Measurements from ENCODE around the gene SLC25A51.
"Not testable (repeated sequence)": the region's sequence is repeated elsewhere in the genome, so short reads cannot be mapped to it uniquely, and the experiment has no call there.

Gene SLC25A51

DNA sequence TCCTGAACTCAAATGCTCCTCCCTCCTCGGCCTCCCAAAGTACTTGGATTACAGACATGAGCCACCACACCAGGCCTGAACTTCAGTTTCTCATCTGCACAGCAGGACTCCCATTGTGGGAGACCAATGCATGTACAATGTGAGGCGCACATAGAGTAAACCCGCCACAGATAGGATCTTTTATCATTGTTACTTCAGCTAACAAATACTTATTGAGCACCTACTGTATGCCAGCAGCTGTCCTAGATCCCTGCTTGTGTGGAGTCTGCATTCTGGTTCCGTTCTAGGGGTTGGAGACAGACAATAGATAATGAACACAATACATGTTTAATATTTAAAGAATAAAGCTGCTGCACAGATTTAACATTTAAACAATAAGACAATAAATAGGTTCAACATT is 6.3 kb upstream of the SLC25A51 start:
- H3K9me2 ChIP-seq (replicated peaks; ENCODE audit: low read depth, low read length), result no peaks in the 10 kb centered on the region
- no peaks in the 10 kb centered on the region for H3K9me3 ChIP-seq (ENCODE audit: insufficient read depth, low read depth, low read length)
- H3K79me2 ChIP-seq (ENCODE audit: insufficient read depth, low read length), result no peaks in the 10 kb centered on the region
- no peak overlapping the region for H3K4me2 ChIP-seq (ENCODE audit: low read depth, low read length, poor library complexity, severe bottlenecking)
- H3K9ac ChIP-seq (ENCODE audit: low read depth, low read length, poor library complexity, severe bottlenecking), result no peak overlapping the region
- no peaks in the 10 kb centered on the region for H3K36me3 ChIP-seq (ENCODE audit: insufficient read depth, low read length)
- no peaks in the 10 kb centered on the region for H3F3A ChIP-seq (ENCODE audit: low read depth)
- no peak overlapping the region for H2AFZ ChIP-seq (ENCODE audit: low read length)
- no peak overlapping the region for H3K4me3 ChIP-seq (ENCODE audit: low read length, poor library complexity, severe bottlenecking)
- H4K20me1 ChIP-seq (ENCODE audit: insufficient read depth, low read length, poor library complexity, severe bottlenecking), result no peaks in the 10 kb centered on the region
- TF ChIP-seq, protein P1, sequence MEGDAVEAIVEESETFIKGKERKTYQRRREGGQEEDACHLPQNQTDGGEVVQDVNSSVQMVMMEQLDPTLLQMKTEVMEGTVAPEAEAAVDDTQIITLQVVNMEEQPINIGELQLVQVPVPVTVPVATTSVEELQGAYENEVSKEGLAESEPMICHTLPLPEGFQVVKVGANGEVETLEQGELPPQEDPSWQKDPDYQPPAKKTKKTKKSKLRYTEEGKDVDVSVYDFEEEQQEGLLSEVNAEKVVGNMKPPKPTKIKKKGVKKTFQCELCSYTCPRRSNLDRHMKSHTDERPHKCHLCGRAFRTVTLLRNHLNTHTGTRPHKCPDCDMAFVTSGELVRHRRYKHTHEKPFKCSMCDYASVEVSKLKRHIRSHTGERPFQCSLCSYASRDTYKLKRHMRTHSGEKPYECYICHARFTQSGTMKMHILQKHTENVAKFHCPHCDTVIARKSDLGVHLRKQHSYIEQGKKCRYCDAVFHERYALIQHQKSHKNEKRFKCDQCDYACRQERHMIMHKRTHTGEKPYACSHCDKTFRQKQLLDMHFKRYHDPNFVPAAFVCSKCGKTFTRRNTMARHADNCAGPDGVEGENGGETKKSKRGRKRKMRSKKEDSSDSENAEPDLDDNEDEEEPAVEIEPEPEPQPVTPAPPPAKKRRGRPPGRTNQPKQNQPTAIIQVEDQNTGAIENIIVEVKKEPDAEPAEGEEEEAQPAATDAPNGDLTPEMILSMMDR (conservative IDR thresholded peaks at IDR 0.05; ENCODE audit: low read length), result no peak
- no peak for TF ChIP-seq EZH2phosphoT487 (IDR thresholded peaks at IDR 0.05; ENCODE audit: borderline replicate concordance)
- no peaks in the 10 kb centered on the region for H3K27me3 ChIP-seq (ENCODE audit: insufficient read depth, low read length, poor library complexity, severe bottlenecking)
- no peaks in the 10 kb centered on the region for H3K4me1 ChIP-seq (ENCODE audit: insufficient read depth, low read length, poor library complexity, severe bottlenecking)

DNA sequence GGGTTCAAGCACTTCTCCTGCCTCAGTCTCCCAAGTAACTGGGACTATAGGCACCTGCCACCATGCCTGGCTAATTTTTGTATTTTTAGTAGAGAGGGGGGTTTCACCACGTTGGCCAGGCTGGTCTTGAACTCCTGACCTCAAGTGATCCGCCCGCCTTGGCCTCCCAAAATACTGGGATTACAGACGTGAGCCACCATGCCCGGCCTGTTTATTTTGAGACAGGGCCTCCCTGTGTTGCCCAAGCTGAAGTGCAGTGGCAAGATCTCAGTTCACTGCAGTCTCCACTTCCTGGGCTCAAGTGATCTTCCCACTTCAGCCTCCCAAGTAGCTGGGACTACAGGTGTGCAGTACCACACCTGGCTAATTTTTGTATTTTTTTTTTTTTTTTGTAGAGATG is 5.9 kb upstream of the SLC25A51 start:
- not testable (repeated sequence) for H3K27me3 ChIP-seq (ENCODE audit: insufficient read depth, low read length, poor library complexity, severe bottlenecking); H3K36me3 ChIP-seq (ENCODE audit: insufficient read depth, low read length); H2AFZ ChIP-seq (ENCODE audit: low read length); H3K4me2 ChIP-seq (ENCODE audit: low read depth, low read length, poor library complexity, severe bottlenecking); H3K4me1 ChIP-seq (ENCODE audit: insufficient read depth, low read length, poor library complexity, severe bottlenecking); H3K9ac ChIP-seq (ENCODE audit: low read depth, low read length, poor library complexity, severe bottlenecking); H3F3A ChIP-seq (ENCODE audit: low read depth); H3K4me3 ChIP-seq (ENCODE audit: low read length, poor library complexity, severe bottlenecking); H3K9me3 ChIP-seq (ENCODE audit: insufficient read depth, low read depth, low read length); H3K79me2 ChIP-seq (ENCODE audit: insufficient read depth, low read length); H3K9me2 ChIP-seq (replicated peaks; ENCODE audit: low read depth, low read length); H4K20me1 ChIP-seq (ENCODE audit: insufficient read depth, low read length, poor library complexity, severe bottlenecking)

DNA sequence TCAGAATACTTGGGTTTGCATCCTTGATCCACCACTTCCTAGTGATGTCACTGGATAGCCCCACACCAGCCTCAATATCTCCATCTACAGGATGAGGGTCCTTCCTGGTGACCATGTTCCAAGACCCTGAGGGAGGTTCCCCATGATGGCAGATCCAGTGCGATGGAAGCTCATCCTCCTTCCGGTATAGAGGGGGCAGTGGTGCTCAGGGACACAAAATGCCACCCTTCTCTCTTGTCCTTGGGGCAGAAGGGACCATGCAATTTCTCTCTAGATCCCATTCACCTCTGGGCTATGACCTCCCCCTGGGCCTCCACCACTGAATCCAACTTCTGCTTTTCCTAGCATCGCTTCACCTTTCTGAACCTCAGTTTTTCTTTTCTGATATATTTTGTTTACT is 5.4 kb upstream of the SLC25A51 start:
- Histone ChIP-seq H3K9me3 (ENCODE audit: insufficient read depth, low read depth, low read length) (no peaks in the 10 kb centered on the region), H3F3A (ENCODE audit: low read depth) (no peaks in the 10 kb centered on the region), H3K79me2 (ENCODE audit: insufficient read depth, low read length) (no peaks in the 10 kb centered on the region), H3K9me2 (replicated peaks; ENCODE audit: low read depth, low read length) (no peaks in the 10 kb centered on the region), H2AFZ (ENCODE audit: low read length) (no peak overlapping the region), H3K9ac (ENCODE audit: low read depth, low read length, poor library complexity, severe bottlenecking) (no peak overlapping the region), H3K27me3 (ENCODE audit: insufficient read depth, low read length, poor library complexity, severe bottlenecking) (no peaks in the 10 kb centered on the region), H3K4me1 (ENCODE audit: insufficient read depth, low read length, poor library complexity, severe bottlenecking) (no peaks in the 10 kb centered on the region), H4K20me1 (ENCODE audit: insufficient read depth, low read length, poor library complexity, severe bottlenecking) (no peaks in the 10 kb centered on the region), H3K4me3 (ENCODE audit: low read length, poor library complexity, severe bottlenecking) (no peak overlapping the region), H3K4me2 (ENCODE audit: low read depth, low read length, poor library complexity, severe bottlenecking) (no peak overlapping the region), H3K36me3 (ENCODE audit: insufficient read depth, low read length) (no peaks in the 10 kb centered on the region)
- no peak for TF ChIP-seq EZH2phosphoT487 (IDR thresholded peaks at IDR 0.05; ENCODE audit: borderline replicate concordance)
- TF ChIP-seq, protein P1 (conservative IDR thresholded peaks at IDR 0.05; ENCODE audit: low read length), result no peak

DNA sequence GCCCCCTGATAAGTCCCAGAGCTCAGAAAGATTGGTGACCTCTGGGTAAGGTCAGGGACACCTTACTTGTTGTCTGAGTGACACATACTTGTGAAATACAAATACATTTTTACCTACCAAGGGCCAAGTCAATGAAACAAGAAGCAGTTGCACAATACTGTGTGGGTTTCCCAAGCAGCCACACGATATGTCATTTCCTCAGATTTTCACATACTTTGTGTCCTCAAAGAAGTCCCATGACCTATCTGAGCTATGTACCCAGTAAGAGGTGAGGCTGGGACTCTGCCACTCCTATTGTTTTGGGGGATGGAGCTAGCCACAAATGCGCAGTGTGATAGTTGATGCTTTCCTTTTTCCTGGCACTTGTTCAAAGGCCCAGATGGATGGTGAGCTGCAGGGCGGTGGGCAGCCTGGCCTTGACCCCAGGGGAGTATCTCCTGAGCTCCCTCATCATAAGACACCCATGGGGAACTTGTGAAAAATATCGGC is 4.8 kb upstream of the SLC25A51 start:
- Histone ChIP-seq H3K4me1 (ENCODE audit: insufficient read depth, low read length, poor library complexity, severe bottlenecking) (no peaks in the 10 kb centered on the region), H3K79me2 (ENCODE audit: insufficient read depth, low read length) (no peaks in the 10 kb centered on the region), H3K9me2 (replicated peaks; ENCODE audit: low read depth, low read length) (no peaks in the 10 kb centered on the region), H3F3A (ENCODE audit: low read depth) (no peaks in the 10 kb centered on the region), H4K20me1 (ENCODE audit: insufficient read depth, low read length, poor library complexity, severe bottlenecking) (no peaks in the 10 kb centered on the region), H3K4me2 (ENCODE audit: low read depth, low read length, poor library complexity, severe bottlenecking) (no peak overlapping the region), H3K9ac (ENCODE audit: low read depth, low read length, poor library complexity, severe bottlenecking) (no peak overlapping the region), H2AFZ (ENCODE audit: low read length) (no peak overlapping the region), H3K9me3 (ENCODE audit: insufficient read depth, low read depth, low read length) (no peaks in the 10 kb centered on the region), H3K4me3 (ENCODE audit: low read length, poor library complexity, severe bottlenecking) (no peak overlapping the region), H3K27me3 (ENCODE audit: insufficient read depth, low read length, poor library complexity, severe bottlenecking) (no peaks in the 10 kb centered on the region), H3K36me3 (ENCODE audit: insufficient read depth, low read length) (no peaks in the 10 kb centered on the region)
- TF ChIP-seq, protein P1 (conservative IDR thresholded peaks at IDR 0.05; ENCODE audit: low read length), result no peak
- no peak for TF ChIP-seq EZH2phosphoT487 (IDR thresholded peaks at IDR 0.05; ENCODE audit: borderline replicate concordance)

Data from Loucy (cell line).